CD14-positive monocyte (primary cell): ENCODE measurements around the gene EVL. TPM values are rescaled to one million over a fixed set of nuclear protein-coding genes. Genes with fewer than 3 reads are reported as not detected.

Experiments used
- DNase-seq, 3 donors: peaks; one replicate each; pipeline ENCODE4 v3.0.0-alpha.2; 2011 to 2022
- H2AFZ ChIP-seq: 2 replicates; pipeline ENCODE4 v1.6.0; 2012; ENCODE audit warnings: mild to moderate bottlenecking, low read depth, low read length, inconsistent platforms; ENCODE audit not compliant: insufficient read depth, poor library complexity, severe bottlenecking
- H3K27ac ChIP-seq, 2 donors: 1 replicate in 1 of 2; 2 replicates in 1 of 2; pipeline ENCODE4 v1.5.1; 2012 to 2013; ENCODE audit warnings: low read length in 2 of 2, control low read depth in 1 of 2, inconsistent platforms in 1 of 2, low read depth in 1 of 2, mild to moderate bottlenecking in 1 of 2
- H3K27me3 ChIP-seq, 2 donors: one replicate each; pipeline versions ENCODE4 v1.6.0 to v1.6.1; 2011 to 2013; ENCODE audit warnings: low read length in 2 of 2; ENCODE audit not compliant: control insufficient read depth in 2 of 2, insufficient read depth in 2 of 2
- H3K36me3 ChIP-seq, 2 donors: replicated peaks in 1 of 2; 1 replicate in 1 of 2; 2 replicates in 1 of 2; pipeline versions ENCODE4 v1.5.1 to v1.6.1; 2012 to 2013; ENCODE audit warnings: low read length in 2 of 2, control low read depth in 1 of 2, inconsistent platforms in 1 of 2, mild to moderate bottlenecking in 1 of 2; ENCODE audit not compliant: insufficient read depth in 2 of 2, control insufficient read depth in 1 of 2
- H3K4me1 ChIP-seq, 2 donors: 1 replicate in 1 of 2; 2 replicates in 1 of 2; pipeline versions ENCODE4 v1.5.1 to v1.6.1; 2012 to 2013; ENCODE audit warnings: low read length in 2 of 2, control low read depth in 1 of 2, inconsistent platforms in 1 of 2, mild to moderate bottlenecking in 1 of 2, moderate library complexity in 1 of 2; ENCODE audit not compliant: insufficient read depth in 2 of 2, control insufficient read depth in 1 of 2
- H3K4me2 ChIP-seq: replicated peaks from 2 replicates; pipeline ENCODE3; 2012; ENCODE audit warnings: low read length, moderate library complexity, mild to moderate bottlenecking; ENCODE audit not compliant: poor library complexity, severe bottlenecking; ENCODE audit errors: extremely low read depth
- H3K4me3 ChIP-seq, 3 experiments: fragments of 200-600 bp in 1 of 3; sonication (generic) in 1 of 3; replicated peaks in 1 of 3; 1 replicate in 2 of 3; 2 replicates in 1 of 3; pipeline ENCODE4 v1.5.1; 2011 to 2013; ENCODE audit warnings: low read length in 3 of 3, mild to moderate bottlenecking in 3 of 3, control low read depth in 2 of 3, low read depth in 2 of 3, inconsistent platforms in 1 of 3, moderate library complexity in 1 of 3
- H3K79me2 ChIP-seq: 2 replicates; pipeline ENCODE4 v1.6.0; 2012; ENCODE audit warnings: mild to moderate bottlenecking, control low read depth, inconsistent platforms, low read length, moderate library complexity; ENCODE audit not compliant: insufficient read depth
- H3K9ac ChIP-seq: 2 replicates; pipeline ENCODE4 v1.6.0; 2017; ENCODE audit warnings: low read length, mild to moderate bottlenecking; ENCODE audit not compliant: insufficient read depth, poor library complexity, severe bottlenecking
- H3K9me3 ChIP-seq, 2 donors: replicated peaks in 1 of 2; 1 replicate in 1 of 2; 2 replicates in 1 of 2; pipeline versions ENCODE4 v1.5.1 to v1.6.1; 2012 to 2013; ENCODE audit warnings: low read length in 2 of 2, control low read depth in 1 of 2; ENCODE audit not compliant: control insufficient read depth in 1 of 2, insufficient read depth in 1 of 2
- H4K20me1 ChIP-seq: 2 replicates; pipeline ENCODE4 v1.6.0; 2012; ENCODE audit warnings: mild to moderate bottlenecking, low read length, control low read depth, moderate library complexity; ENCODE audit not compliant: insufficient read depth
- H3K27ac Mint-ChIP-seq, 7 donors: one replicate each; pipeline ENCODE4 v1.8.0; 2020; ENCODE audit warnings: mild to moderate bottlenecking in 7 of 7, mixed read lengths in 7 of 7, moderate library complexity in 6 of 7, inconsistent platforms in 2 of 7
- H3K27me3 Mint-ChIP-seq, 3 donors: one replicate each; pipeline ENCODE4 v1.8.0; 2021 to 2022; ENCODE audit warnings: low read depth in 3 of 3, mild to moderate bottlenecking in 3 of 3, mixed read lengths in 3 of 3, moderate library complexity in 3 of 3, inconsistent platforms in 1 of 3
- H3K36me3 Mint-ChIP-seq, 2 donors: one replicate each; pipeline ENCODE4 v1.8.0; 2020; ENCODE audit warnings: mixed read lengths in 2 of 2, inconsistent platforms in 1 of 2, mild to moderate bottlenecking in 1 of 2
- H3K4me1 Mint-ChIP-seq: one replicate; pipeline ENCODE4 v1.8.0; 2020; ENCODE audit warnings: mild to moderate bottlenecking, mixed read lengths
- H3K4me3 Mint-ChIP-seq, 2 donors: one replicate each; pipeline ENCODE4 v1.8.0; 2020; ENCODE audit warnings: mild to moderate bottlenecking in 2 of 2, mixed read lengths in 2 of 2, moderate library complexity in 1 of 2
- H3K9me3 Mint-ChIP-seq, 7 donors: one replicate each; pipeline ENCODE4 v1.8.0; 2020 to 2022; ENCODE audit warnings: mixed read lengths in 7 of 7, mild to moderate bottlenecking in 6 of 7, moderate library complexity in 6 of 7, inconsistent platforms in 2 of 7
- CTCF ChIP-seq: fragments of 200-600 bp; IDR thresholded peaks from one replicate; pipeline ENCODE4 v1.8.0; 2022; ENCODE audit warnings: antibody characterized with exemption, mild to moderate bottlenecking
- WGBS: methylation state at CpG from one replicate; pipeline ENCODE4 v1.1.5; 2013; ENCODE audit warnings: missing lambda C conversion rate; ENCODE audit not compliant: insufficient coverage; 5-methylcytosine and 5-hydroxymethylcytosine counted together
- intact Hi-C, 2 donors: fragments of 100-400 bp; cut with micrococcal nuclease; formaldehyde crosslinking; loops; one replicate each; pipeline versions ENCODE4 v1.15.0 to v1.15.1; 2023
- polyA plus RNA-seq, 3 donors: library from polyadenylated mRNA; depleted of rRNA in 1 of 3; unstranded in 2 of 3; stranded (reverse) in 1 of 3; fragments of 300-500 nt in 2 of 3; fragments of >200 nt in 1 of 3; fragmentation: Illumina TruSeq in 2 of 3; gene quantifications; 1 replicate in 2 of 3; 2 replicates in 1 of 3; pipeline ENCODE4 v1.2.3, GENCODE V29; 2012 to 2021

EVL gene
- polyA plus RNA-seq, 3 donors, result 3.2 to 131 (median 6.7) TPM

GRCh38 chr14:100172811-100173210 is 107.6 kb downstream of the EVL start:
- H3K4me3 ChIP-seq, result no peak overlapping the region
- Mint-ChIP-seq H3K4me3 (no peak overlapping the region), H3K36me3 (no peaks in the 10 kb centered on the region), H3K4me1 (peaks cover 3% of the 10 kb centered on the region), H3K27me3 (peaks cover 2 to 7% (median 5%) of the 10 kb centered on the region in 3 donors), H3K9me3 (peaks cover 0 to 2% (median 0%) of the 10 kb centered on the region in 7 donors), H3K27ac (no peak overlapping the region)
- no peaks in the 10 kb centered on the region for H3K79me2 ChIP-seq
- peaks cover 6 to 8% of the 10 kb centered on the region in 2 donors for H3K4me1 ChIP-seq
- no peak overlapping the region for H3K27ac ChIP-seq
- 86% methylated on average over 2 of the region's 5 CpGs for WGBS
- no peak overlapping the region for H3K4me2 ChIP-seq
- no peak overlapping the region for H2AFZ ChIP-seq
- TF ChIP-seq CTCF, result no peak
- no peaks in the 10 kb centered on the region for H4K20me1 ChIP-seq
- no peak for DNase-seq
- no peaks in the 10 kb centered on the region for H3K27me3 ChIP-seq
- intact Hi-C loops, result no loop called here
- H3K36me3 ChIP-seq, result no peaks in the 10 kb centered on the region
- no peaks in the 10 kb centered on the region for H3K9me3 ChIP-seq
- no peak overlapping the region for H3K9ac ChIP-seq

- TF ChIP-seq CTCF, result no peak
- Histone ChIP-seq H2AFZ (no peak overlapping the region), H4K20me1 (no peaks in the 10 kb centered on the region), H3K9ac (no peak overlapping the region), H3K27ac (no peak overlapping the region), H3K79me2 (no peaks in the 10 kb centered on the region), H3K36me3 (no peaks in the 10 kb centered on the region), H3K9me3 (no peaks in the 10 kb centered on the region), H3K4me3 (no peak overlapping the region), H3K4me1 (peaks cover 2 to 4% of the 10 kb centered on the region in 2 donors), H3K4me2 (no peak overlapping the region), H3K27me3 (no peaks in the 10 kb centered on the region)
- H3K4me1 Mint-ChIP-seq, result peaks cover 3% of the 10 kb centered on the region
- H3K27ac Mint-ChIP-seq, result no peak overlapping the region
- intact Hi-C loops, result no loop called here
- H3K36me3 Mint-ChIP-seq, result no peaks in the 10 kb centered on the region
- peaks cover 2 to 7% (median 5%) of the 10 kb centered on the region in 3 donors for H3K27me3 Mint-ChIP-seq
- WGBS, result 94% methylated on average over 5 of the region's 7 CpGs
- no peak overlapping the region for H3K4me3 Mint-ChIP-seq
- peaks cover 0 to 2% (median 0%) of the 10 kb centered on the region in 7 donors for H3K9me3 Mint-ChIP-seq
- no peak for DNase-seq
Observed at GRCh38 chr14:100173353-100173752, 108.1 kb downstream of the EVL start.
